Islet of Langerhans (tissue), 1 donor: ENCODE measurements around the gene BEST2.

Experiments used
- FAIRE-seq: peaks from one replicate; lab custom pipeline; 2011; peaks lifted over from hg19 to GRCh38; lab: Jason Lieb, UNC

BEST2 gene

DNA sequence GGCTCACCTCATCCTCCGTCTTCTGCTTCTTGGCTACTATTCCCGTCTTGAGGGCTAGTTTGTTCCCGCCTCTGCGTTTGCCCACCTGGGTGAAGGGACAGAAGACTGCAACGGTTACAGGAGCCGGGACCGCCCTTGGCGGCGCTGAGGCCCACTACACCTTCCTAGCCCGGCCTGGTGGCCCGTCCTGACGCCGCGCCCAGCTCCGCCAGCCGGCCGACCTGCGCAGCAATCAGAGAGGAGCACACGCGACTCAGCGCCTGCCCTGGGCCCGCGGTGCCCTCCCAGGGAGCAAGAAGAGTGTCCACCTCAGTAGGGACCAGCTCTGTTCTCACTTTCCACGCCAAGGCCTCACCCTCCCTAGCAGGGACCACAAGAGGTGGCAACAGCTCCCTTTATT is 20.3 kb upstream of the BEST2 start:
- no peak for FAIRE-seq

DNA sequence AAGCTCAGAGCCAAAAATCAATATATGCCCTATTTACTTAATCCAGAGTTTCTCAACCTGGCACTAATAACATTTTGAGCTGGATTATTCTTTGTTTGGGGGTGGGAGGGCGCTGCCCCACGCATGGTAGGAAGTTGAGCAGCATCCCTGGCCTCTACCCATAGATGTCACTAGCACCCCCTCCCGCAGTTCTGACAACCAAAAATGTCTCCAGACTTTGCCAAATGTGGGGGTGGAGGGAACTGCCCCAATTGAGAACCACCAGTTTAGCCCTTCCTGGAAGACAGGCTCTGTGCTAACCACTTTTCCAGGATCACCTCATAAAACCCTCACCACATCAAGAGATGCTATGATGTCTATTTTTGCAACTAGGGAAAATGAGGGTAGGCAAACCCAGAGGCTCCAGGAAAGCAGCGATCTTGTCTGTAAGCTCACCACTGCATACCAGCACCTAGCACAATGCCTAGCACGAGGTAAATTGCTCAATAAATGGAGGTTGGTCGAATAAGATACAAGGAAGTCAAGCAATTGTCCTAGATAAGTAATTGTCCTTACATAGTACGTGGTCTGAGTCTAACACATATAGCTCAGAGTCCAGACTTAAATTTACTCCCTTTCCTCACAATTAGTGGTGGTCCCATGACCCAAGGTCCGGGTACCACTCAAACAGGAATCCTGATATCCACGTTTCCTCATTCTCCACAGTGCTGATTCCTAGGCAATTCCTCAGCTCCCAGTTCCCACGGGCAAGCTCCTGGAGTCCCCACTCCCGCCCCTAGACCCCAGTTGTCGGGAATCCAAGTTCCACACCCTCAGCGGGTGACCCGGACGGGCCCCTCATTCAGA is 18.0 kb upstream of the BEST2 start:
- no peak for FAIRE-seq

DNA sequence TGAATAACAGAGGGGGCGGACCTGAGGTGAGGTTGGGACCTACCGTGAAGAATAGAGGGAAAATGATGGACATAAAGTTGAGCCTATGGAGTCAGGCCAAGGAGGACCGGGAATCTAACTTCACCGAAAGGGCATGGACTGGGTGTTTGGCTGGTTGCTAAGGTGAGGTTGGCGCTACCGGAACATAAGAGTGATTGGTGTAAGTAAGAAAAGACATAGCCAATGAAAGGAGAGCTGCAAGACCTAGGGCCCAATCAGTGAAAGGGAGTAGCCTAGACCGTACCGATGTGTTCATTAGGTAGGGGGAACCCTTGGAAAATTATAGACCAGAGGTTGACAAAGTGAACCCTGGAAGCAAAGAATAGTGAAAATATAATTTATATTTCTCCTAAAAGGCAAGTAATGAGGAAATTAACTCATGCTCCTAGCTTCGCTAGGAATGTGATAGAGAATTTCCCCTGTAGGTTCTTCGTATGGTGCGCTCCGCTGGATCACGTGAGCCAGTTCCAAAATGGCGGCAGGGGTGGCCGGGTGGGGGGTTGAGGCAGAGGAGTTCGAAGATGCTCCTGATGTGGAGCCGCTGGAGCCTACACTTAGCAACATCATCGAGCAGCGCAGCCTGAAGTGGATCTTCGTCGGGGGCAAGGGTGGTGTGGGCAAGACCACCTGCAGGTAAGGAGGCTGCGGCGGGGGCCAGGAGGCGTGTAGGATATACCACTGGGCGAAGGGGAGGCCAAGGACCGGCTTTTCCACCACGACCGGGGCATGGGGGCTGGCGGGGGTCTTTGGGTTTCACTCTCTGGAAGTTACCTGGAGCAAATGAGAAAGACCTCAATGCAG is 14.4 kb upstream of the BEST2 start, which contains the start of gene GET3:
GET3 (plus strand) TSS at position 503 of the 840 bp plus-strand sequence; CDS start at position 512, 9 bp downstream.
- FAIRE-seq, result peak; percentile 99

GRCh38 chr19:12737835-12738351 is 13.7 kb upstream of the BEST2 start:
- no peak for FAIRE-seq

DNA sequence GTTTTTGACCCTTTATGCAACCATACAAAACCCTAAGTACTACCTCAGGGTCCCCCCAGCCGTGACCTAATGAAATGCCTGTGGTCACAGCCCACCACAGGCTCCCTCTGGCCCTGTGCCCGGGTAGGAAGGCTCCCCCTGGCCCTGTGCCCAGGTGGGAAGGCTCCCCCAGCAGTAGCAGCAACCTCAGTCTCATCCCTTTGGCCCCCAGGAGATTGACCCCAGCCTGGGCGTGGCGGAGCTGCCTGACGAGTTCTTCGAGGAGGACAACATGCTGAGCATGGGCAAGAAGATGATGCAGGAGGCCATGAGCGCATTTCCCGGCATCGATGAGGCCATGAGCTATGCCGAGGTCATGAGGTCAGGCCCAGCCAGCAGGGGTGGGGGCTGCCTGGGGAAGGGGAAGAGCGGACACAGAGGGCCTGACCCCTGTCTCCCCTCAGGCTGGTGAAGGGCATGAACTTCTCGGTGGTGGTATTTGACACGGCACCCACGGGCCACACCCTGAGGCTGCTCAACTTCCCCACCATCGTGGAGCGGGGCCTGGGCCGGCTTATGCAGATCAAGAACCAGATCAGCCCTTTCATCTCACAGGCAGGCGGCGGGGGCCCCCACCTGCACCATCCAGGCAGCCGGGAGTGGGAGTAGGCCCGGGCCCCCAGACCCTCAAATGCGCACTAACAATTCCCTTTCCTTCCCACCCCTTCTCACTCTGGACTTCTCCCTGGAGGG is 6.3 kb upstream of the BEST2 start:
- FAIRE-seq, result no peak

DNA sequence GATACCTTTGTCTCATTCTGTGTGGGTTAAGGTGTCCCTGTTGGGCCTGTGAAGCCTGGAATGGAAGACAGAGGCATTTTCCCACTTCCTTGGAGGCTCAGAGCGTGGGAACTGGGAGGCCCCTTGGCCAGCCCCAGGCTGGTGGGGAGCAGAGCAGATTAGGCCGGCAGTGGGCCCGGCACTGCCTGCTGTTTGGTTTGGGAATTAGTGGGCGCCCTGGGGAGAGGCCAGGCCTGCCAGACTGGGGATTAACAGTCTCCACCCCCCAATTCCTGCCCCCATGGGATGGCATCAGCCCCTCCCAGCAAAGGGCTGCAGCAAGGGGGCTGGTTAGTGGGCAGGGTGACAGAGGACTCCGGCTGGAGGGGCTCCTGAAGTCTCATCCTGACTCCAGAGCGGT is 3.1 kb upstream of the BEST2 start:
- no peak for FAIRE-seq

DNA sequence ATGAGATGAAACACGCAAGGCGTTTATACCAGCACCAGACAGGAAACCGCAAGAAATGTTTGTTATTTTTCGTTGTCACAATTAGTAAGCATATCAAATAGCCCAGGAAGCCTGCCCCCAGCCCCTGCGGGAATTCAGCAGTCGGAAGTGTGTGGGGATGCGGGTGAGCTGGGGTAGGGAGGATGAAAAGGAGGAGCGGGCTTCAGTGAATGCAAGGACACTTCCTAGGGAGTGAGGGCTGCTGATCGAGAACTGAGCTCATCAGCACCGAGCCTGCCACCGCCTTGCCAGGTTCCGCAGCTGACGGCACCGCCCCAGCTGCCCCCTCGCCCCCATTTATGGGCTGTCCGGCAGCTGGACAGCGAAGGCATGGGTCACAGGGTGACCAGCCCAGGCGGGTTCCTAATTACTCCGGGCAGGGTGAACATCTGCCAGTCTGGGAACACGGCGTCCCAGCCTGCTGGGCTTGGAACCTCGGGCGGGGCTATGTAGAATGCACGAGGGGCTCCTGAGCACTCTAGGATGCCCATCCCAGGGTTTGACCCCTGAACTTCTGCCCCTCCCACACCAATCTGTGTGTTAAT is 1.6 kb upstream of the BEST2 start:
- no peak for FAIRE-seq

DNA sequence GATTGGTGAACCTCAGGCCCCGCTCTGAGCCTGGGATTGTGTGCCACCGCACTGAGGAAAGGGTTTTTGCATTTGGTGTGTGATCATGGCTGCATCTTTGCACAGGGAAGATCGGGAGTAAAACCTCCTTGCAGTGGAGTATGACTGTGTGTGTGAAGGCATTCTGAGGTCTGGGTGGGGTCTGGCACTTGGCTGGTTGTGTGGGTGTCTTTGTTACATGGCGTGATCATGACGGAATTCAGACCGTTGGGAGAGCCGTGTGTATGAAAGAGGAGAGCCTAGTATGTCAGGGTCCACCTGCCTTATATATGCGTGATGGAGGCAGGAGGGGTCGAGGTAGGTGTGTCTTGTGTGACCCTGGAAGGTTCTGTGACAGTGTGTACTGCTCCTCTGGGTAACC is 740 bp upstream of the BEST2 start:
- FAIRE-seq, result no peak

DNA sequence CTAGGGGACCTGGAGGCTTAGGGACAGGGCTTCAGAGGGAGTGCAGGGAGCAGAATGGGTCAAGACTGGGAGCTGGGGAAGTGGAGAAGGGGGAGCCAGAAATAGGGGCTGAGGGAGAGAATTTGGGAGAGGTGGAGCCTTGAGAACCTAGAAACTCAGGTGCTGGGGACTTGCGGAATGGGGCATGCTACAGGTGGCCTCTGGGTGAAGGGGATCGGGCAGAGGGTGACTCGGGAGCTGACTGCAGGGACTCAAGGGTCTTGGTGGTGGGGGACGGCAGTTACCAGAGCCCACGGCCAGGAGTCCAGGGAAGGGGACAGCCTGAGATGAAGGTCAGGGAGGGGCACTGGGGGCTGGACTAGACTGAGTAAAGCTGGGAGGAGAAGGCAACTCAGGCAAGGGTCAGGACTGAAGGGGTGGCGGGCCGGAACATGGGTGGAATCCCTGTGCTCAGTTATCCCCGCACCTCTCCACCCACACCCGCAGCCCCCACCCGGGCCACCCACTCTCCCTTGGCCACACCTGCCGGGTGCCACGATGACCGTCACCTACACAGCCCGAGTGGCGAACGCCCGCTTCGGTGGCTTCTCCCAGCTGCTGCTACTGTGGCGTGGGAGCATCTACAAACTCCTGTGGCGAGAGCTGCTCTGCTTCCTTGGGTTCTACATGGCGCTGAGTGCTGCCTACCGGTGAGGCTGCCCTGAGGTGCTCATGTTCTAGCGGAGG is 628 bp downstream of the BEST2 start:
- FAIRE-seq, result no peak

- no peak for FAIRE-seq
These were observed 3.0 kb downstream of the BEST2 start for GRCh38 chr19:12754465-12755196.

- FAIRE-seq, result no peak
These were observed 4.7 kb downstream of the BEST2 start for GRCh38 chr19:12756150-12756883.

GRCh38 chr19:12757544-12758274 is 6.1 kb downstream of the BEST2 start:
- FAIRE-seq, result no peak

GRCh38 chr19:12759686-12760085 is 8.1 kb downstream of the BEST2 start:
- FAIRE-seq, result no peak

- no peak for FAIRE-seq
These were observed 11.5 kb downstream of the BEST2 start for GRCh38 chr19:12763100-12763499.

DNA sequence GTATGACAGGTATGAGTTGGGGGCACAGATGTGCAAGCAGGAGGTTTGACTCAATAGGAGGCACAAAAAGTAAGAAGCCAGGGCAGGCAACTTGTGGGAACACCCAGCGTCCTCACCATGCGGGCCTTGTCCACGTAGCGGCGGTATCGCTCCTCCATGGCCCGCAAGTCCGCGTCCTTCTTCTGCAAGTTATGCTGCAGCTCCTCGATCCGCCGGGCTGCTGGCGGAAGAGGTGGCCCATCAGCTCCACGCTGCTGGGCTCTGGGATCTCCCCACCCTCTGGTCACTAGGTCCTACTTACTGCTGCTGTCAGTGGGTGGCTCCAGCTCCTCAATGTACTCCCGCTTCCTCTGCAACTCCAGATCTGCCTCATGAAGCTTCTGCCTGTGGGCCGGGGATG is 13.1 kb downstream of the BEST2 start:
- no peak for FAIRE-seq

- no peak for FAIRE-seq
These were observed 14.5 kb downstream of the BEST2 start for GRCh38 chr19:12766051-12766521.

- no peak for FAIRE-seq
These were observed 15.6 kb downstream of the BEST2 start for GRCh38 chr19:12767150-12767549.

GRCh38 chr19:12767666-12768065 is 16.1 kb downstream of the BEST2 start:
- FAIRE-seq, result no peak

DNA sequence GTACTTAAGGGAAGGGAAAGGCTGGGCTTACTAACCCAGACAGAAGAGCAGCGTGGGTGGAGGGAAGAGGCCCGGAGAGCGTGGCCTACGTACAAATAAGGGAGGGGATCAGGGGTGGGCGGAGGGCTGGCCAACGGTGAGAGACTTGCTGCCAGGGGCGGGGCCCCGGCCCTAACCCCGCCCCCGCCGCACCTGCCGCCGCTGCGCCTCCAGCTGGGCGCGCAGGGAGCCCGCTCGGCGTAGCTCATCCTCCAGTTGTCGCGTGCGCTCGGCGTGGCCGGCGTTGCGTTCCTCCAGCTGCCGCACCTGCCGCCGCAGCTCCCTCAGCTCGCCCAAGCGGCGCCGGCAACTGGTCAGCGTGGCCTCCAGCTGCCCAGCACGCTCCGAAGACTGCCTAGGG is 18.1 kb downstream of the BEST2 start:
- FAIRE-seq, result no peak
